HUES6 (cell line): ENCODE measurements around the gene CYP4F3.

Experiments
- H3K27ac ChIP-seq: 2 replicates; pipeline ENCODE4 v1.7.0; 2013; ENCODE audit warnings: low read depth, mild to moderate bottlenecking, low read length, inconsistent platforms
- H3K27me3 ChIP-seq: 2 replicates; pipeline ENCODE4 v1.6.1; 2013; ENCODE audit warnings: low read length; ENCODE audit not compliant: control insufficient read depth, insufficient read depth
- H3K36me3 ChIP-seq: 2 replicates; pipeline ENCODE4 v1.6.1; 2013; ENCODE audit warnings: low read length; ENCODE audit not compliant: control insufficient read depth, insufficient read depth
- H3K4me1 ChIP-seq: 2 replicates; pipeline ENCODE4 v1.6.1; 2013; ENCODE audit warnings: low read length; ENCODE audit not compliant: control insufficient read depth, insufficient read depth
- H3K4me3 ChIP-seq: 2 replicates; pipeline ENCODE4 v1.5.1; 2013; ENCODE audit warnings: low read depth, low read length
- H3K9ac ChIP-seq: one replicate; pipeline ENCODE4 v1.6.1; 2013; ENCODE audit warnings: mild to moderate bottlenecking, low read length
- H3K9me3 ChIP-seq: 2 replicates; pipeline ENCODE4 v1.6.1; 2013; ENCODE audit warnings: low read depth, low read length; ENCODE audit not compliant: control insufficient read depth, insufficient read depth

Gene CYP4F3

GRCh38 chr19:15633082-15633835, 7.4 kb upstream of the CYP4F3 start:
- no peaks in the 10 kb centered on the region for H3K4me1 ChIP-seq
- no peak overlapping the region for H3K27ac ChIP-seq
- no peak overlapping the region for H3K4me3 ChIP-seq
- H3K9me3 ChIP-seq, result no peaks in the 10 kb centered on the region
- no peaks in the 10 kb centered on the region for H3K36me3 ChIP-seq
- H3K9ac ChIP-seq, result no peak overlapping the region
- peaks cover 1% of the 10 kb centered on the region; the same call in 1 of the 2 replicates for H3K27me3 ChIP-seq

- Histone ChIP-seq H3K27ac (no peak overlapping the region), H3K4me3 (no peak overlapping the region), H3K9me3 (no peaks in the 10 kb centered on the region; the same call in 1 of the 2 replicates), H3K4me1 (no peaks in the 10 kb centered on the region), H3K9ac (no peak overlapping the region), H3K27me3 (no peaks in the 10 kb centered on the region; the same call in 1 of the 2 replicates), H3K36me3 (no peaks in the 10 kb centered on the region)
Observed at GRCh38 chr19:15634105-15634504, 6.6 kb upstream of the CYP4F3 start.

GRCh38 chr19:15635016-15635805, 5.5 kb upstream of the CYP4F3 start:
- no peak overlapping the region for H3K9ac ChIP-seq
- no peaks in the 10 kb centered on the region; the same call in 1 of the 2 replicates for H3K27me3 ChIP-seq
- no peak overlapping the region for H3K4me3 ChIP-seq
- no peak overlapping the region for H3K27ac ChIP-seq
- no peaks in the 10 kb centered on the region for H3K4me1 ChIP-seq
- H3K36me3 ChIP-seq, result no peaks in the 10 kb centered on the region
- peaks cover 4% of the 10 kb centered on the region; the same call in 1 of the 2 replicates for H3K9me3 ChIP-seq

- H3K9me3 ChIP-seq, result peaks cover 5% of the 10 kb centered on the region; the same call in 1 of the 2 replicates
- no peak overlapping the region for H3K9ac ChIP-seq
- H3K4me1 ChIP-seq, result no peaks in the 10 kb centered on the region
Observed at GRCh38 chr19:15636026-15636425, 4.7 kb upstream of the CYP4F3 start.

GRCh38 chr19:15639596-15639995, 1.1 kb upstream of the CYP4F3 start:
- H3K4me3 ChIP-seq, result no peak overlapping the region
- H3K9me3 ChIP-seq, result peaks cover 16% of the 10 kb centered on the region; the same call in 1 of the 2 replicates
- H3K4me1 ChIP-seq, result no peaks in the 10 kb centered on the region
- H3K9ac ChIP-seq, result no peak overlapping the region
- H3K36me3 ChIP-seq, result no peaks in the 10 kb centered on the region
- no peak overlapping the region for H3K27ac ChIP-seq
- H3K27me3 ChIP-seq, result no peaks in the 10 kb centered on the region; the same call in 1 of the 2 replicates

More at GRCh38 chr19:15636026-15636425, 4.7 kb upstream of the CYP4F3 start:
- no peaks in the 10 kb centered on the region for H3K36me3 ChIP-seq
- H3K27me3 ChIP-seq, result no peaks in the 10 kb centered on the region; the same call in 1 of the 2 replicates
- no peak overlapping the region for H3K4me3 ChIP-seq
- no peak overlapping the region for H3K27ac ChIP-seq

GRCh38 chr19:15640904-15641597, 354 bp downstream of the CYP4F3 start:
- H3K36me3 ChIP-seq, result no peaks in the 10 kb centered on the region
- H3K27ac ChIP-seq, result no peak overlapping the region
- no peaks in the 10 kb centered on the region; the same call in 1 of the 2 replicates for H3K27me3 ChIP-seq
- peaks cover 26% of the 10 kb centered on the region; the same call in 1 of the 2 replicates for H3K9me3 ChIP-seq
- H3K4me3 ChIP-seq, result no peak overlapping the region
- H3K9ac ChIP-seq, result no peak overlapping the region
- H3K4me1 ChIP-seq, result no peaks in the 10 kb centered on the region

GRCh38 chr19:15641901-15642491, 1.3 kb downstream of the CYP4F3 start:
- H3K9ac ChIP-seq, result no peak overlapping the region
- no peaks in the 10 kb centered on the region for H3K36me3 ChIP-seq
- H3K27me3 ChIP-seq, result no peaks in the 10 kb centered on the region; the same call in 1 of the 2 replicates
- no peaks in the 10 kb centered on the region for H3K4me1 ChIP-seq
- peaks cover 32% of the 10 kb centered on the region; the same call in 1 of the 2 replicates for H3K9me3 ChIP-seq
- no peak overlapping the region for H3K4me3 ChIP-seq
- no peak overlapping the region for H3K27ac ChIP-seq

GRCh38 chr19:15642807-15643206, 2.1 kb downstream of the CYP4F3 start:
- Histone ChIP-seq H3K27me3 (no peaks in the 10 kb centered on the region; the same call in 1 of the 2 replicates), H3K9me3 (peaks cover 32% of the 10 kb centered on the region; the same call in 1 of the 2 replicates), H3K4me1 (no peaks in the 10 kb centered on the region), H3K4me3 (no peak overlapping the region), H3K27ac (no peak overlapping the region), H3K9ac (no peak overlapping the region), H3K36me3 (no peaks in the 10 kb centered on the region)

- Histone ChIP-seq H3K27me3 (no peaks in the 10 kb centered on the region; the same call in 1 of the 2 replicates), H3K4me1 (no peaks in the 10 kb centered on the region), H3K27ac (no peak overlapping the region), H3K9me3 (peaks cover 32% of the 10 kb centered on the region; the same call in 1 of the 2 replicates), H3K4me3 (no peak overlapping the region), H3K9ac (no peak overlapping the region), H3K36me3 (no peaks in the 10 kb centered on the region)
Observed at GRCh38 chr19:15643387-15643786, 2.7 kb downstream of the CYP4F3 start.

- peaks cover 32% of the 10 kb centered on the region; the same call in 1 of the 2 replicates for H3K9me3 ChIP-seq
- no peaks in the 10 kb centered on the region; the same call in 1 of the 2 replicates for H3K27me3 ChIP-seq
- no peaks in the 10 kb centered on the region for H3K36me3 ChIP-seq
- H3K4me1 ChIP-seq, result no peaks in the 10 kb centered on the region
- no peak overlapping the region for H3K4me3 ChIP-seq
- H3K9ac ChIP-seq, result no peak overlapping the region
- no peak overlapping the region for H3K27ac ChIP-seq
Observed at GRCh38 chr19:15644066-15644741, 3.5 kb downstream of the CYP4F3 start.
